Ishikawa (cell line): ENCODE data around the gene KHDC1L.

ENCODE experiments used
- CEBPB ChIP-seq: IDR thresholded peaks from 2 replicates; pipeline ENCODE4 v1.6.1; 2012
- CREB1 ChIP-seq: IDR thresholded peaks from 2 replicates; pipeline ENCODE4 v1.6.1; 2012; ENCODE audit warnings: low read depth
- EGR1 ChIP-seq: IDR thresholded peaks from 2 replicates; pipeline ENCODE4 v1.6.1; 2012
- EP300 ChIP-seq: IDR thresholded peaks from 2 replicates; pipeline ENCODE4 v1.6.1; 2012; ENCODE audit warnings: borderline replicate concordance
- FOXM1 ChIP-seq: IDR thresholded peaks from 2 replicates; pipeline ENCODE4 v1.6.1; 2012; ENCODE audit warnings: low read depth, borderline replicate concordance
- MAX ChIP-seq: IDR thresholded peaks from 2 replicates; pipeline ENCODE4 v1.6.1; 2012
- NFIC ChIP-seq: IDR thresholded peaks from 2 replicates; pipeline ENCODE4 v1.6.1; 2012
- RAD21 ChIP-seq: IDR thresholded peaks from 2 replicates; pipeline ENCODE4 v1.6.1; 2012; ENCODE audit warnings: low read depth
- REST ChIP-seq: IDR thresholded peaks from 2 replicates; pipeline ENCODE4 v1.6.1; 2012; ENCODE audit warnings: low read depth, mild to moderate bottlenecking
- TAF1 ChIP-seq: IDR thresholded peaks from 2 replicates; pipeline ENCODE4 v1.6.1; 2012; ENCODE audit warnings: low read depth, mild to moderate bottlenecking
- TCF12 ChIP-seq: IDR thresholded peaks from 2 replicates; pipeline ENCODE4 v1.6.1; 2012; ENCODE audit warnings: low read depth
- TEAD4 ChIP-seq: IDR thresholded peaks from 2 replicates; pipeline ENCODE4 v1.6.1; 2012
- USF1 ChIP-seq: IDR thresholded peaks from 2 replicates; pipeline ENCODE4 v1.6.1; 2012
- YY1 ChIP-seq: IDR thresholded peaks from 2 replicates; pipeline ENCODE4 v1.6.1; 2012; ENCODE audit warnings: low read depth
- ZBTB7A ChIP-seq: IDR thresholded peaks from 2 replicates; pipeline ENCODE4 v1.6.1; 2012; ENCODE audit warnings: low read depth

Gene KHDC1L

GRCh38 chr6:73176057-73176456 lies 49.2 kb downstream of the KHDC1L start:
- no peak for TF ChIP-seq FOXM1

- TF ChIP-seq RAD21, result no peak
- TF ChIP-seq MAX, result no peak
- TF ChIP-seq TCF12, result no peak
- no peak for TF ChIP-seq TEAD4
- TF ChIP-seq EP300, result no peak
- TF ChIP-seq NFIC, result no peak
- TF ChIP-seq EGR1, result no peak
- no peak for TF ChIP-seq CREB1
- TF ChIP-seq FOXM1, result no peak
- no peak for TF ChIP-seq REST
- no peak for TF ChIP-seq TAF1
- TF ChIP-seq USF1, result no peak
- no peak for TF ChIP-seq ZBTB7A
- TF ChIP-seq YY1, result no peak
- TF ChIP-seq CEBPB, result no peak
Observed at GRCh38 chr6:73174646-73175045, 50.6 kb downstream of the KHDC1L start.
